ENCODE data around the gene NEURL1B.

Gene NEURL1B

GRCh38 chr5:172699423-172699822 is 58.4 kb downstream of the NEURL1B start:
- H3K27ac ChIP-seq (ENCODE audit: low read depth, low read length), result no peak overlapping the region
- peaks cover 31% of the 10 kb centered on the region for H3K4me1 ChIP-seq (ENCODE audit: control insufficient read depth, insufficient read depth, low read length)

GRCh38 chr5:172699999-172700364 is 58.9 kb downstream of the NEURL1B start:
- Histone ChIP-seq H3K4me3 (ENCODE audit: low read depth, low read length) (peak overlapping the region; percentile 54), H3K27ac (ENCODE audit: low read depth, low read length) (no peak overlapping the region), H3K36me3 (ENCODE audit: control insufficient read depth, insufficient read depth, low read length) (no peaks in the 10 kb centered on the region), H3K4me1 (ENCODE audit: control insufficient read depth, insufficient read depth, low read length) (peaks cover 31% of the 10 kb centered on the region), H3K27me3 (ENCODE audit: control insufficient read depth, insufficient read depth, low read length) (peaks cover 29% of the 10 kb centered on the region), H3K9me3 (ENCODE audit: control insufficient read depth, insufficient read depth, low read depth, low read length) (no peaks in the 10 kb centered on the region), H3K9ac (ENCODE audit: low read length) (no peak overlapping the region)

More at GRCh38 chr5:172699423-172699822, 58.4 kb downstream of the NEURL1B start:
- H3K9me3 ChIP-seq (ENCODE audit: control insufficient read depth, insufficient read depth, low read depth, low read length), result no peaks in the 10 kb centered on the region
- no peak overlapping the region for H3K4me3 ChIP-seq (ENCODE audit: low read depth, low read length)
- H3K27me3 ChIP-seq (ENCODE audit: control insufficient read depth, insufficient read depth, low read length), result peaks cover 26% of the 10 kb centered on the region
- H3K9ac ChIP-seq (ENCODE audit: low read length), result no peak overlapping the region
- no peaks in the 10 kb centered on the region for H3K36me3 ChIP-seq (ENCODE audit: control insufficient read depth, insufficient read depth, low read length)

- H3K9me3 ChIP-seq (ENCODE audit: control insufficient read depth, insufficient read depth, low read depth, low read length), result no peaks in the 10 kb centered on the region
- H3K4me1 ChIP-seq (ENCODE audit: control insufficient read depth, insufficient read depth, low read length), result peaks cover 31% of the 10 kb centered on the region
- H3K36me3 ChIP-seq (ENCODE audit: control insufficient read depth, insufficient read depth, low read length), result no peaks in the 10 kb centered on the region
- H3K27me3 ChIP-seq (ENCODE audit: control insufficient read depth, insufficient read depth, low read length), result peaks cover 29% of the 10 kb centered on the region
- no peak overlapping the region for H3K27ac ChIP-seq (ENCODE audit: low read depth, low read length)
- peak overlapping the region; percentile 54 for H3K4me3 ChIP-seq (ENCODE audit: low read depth, low read length)
- peak overlapping the region; percentile 11 for H3K9ac ChIP-seq (ENCODE audit: low read length)
Observed at GRCh38 chr5:172700365-172701290, 59.6 kb downstream of the NEURL1B start.

GRCh38 chr5:172701291-172701656 is 60.2 kb downstream of the NEURL1B start:
- H3K27me3 ChIP-seq (ENCODE audit: control insufficient read depth, insufficient read depth, low read length), result peaks cover 29% of the 10 kb centered on the region
- H3K4me1 ChIP-seq (ENCODE audit: control insufficient read depth, insufficient read depth, low read length), result peaks cover 31% of the 10 kb centered on the region
- H3K9me3 ChIP-seq (ENCODE audit: control insufficient read depth, insufficient read depth, low read depth, low read length), result no peaks in the 10 kb centered on the region
- no peaks in the 10 kb centered on the region for H3K36me3 ChIP-seq (ENCODE audit: control insufficient read depth, insufficient read depth, low read length)
- no peak overlapping the region for H3K9ac ChIP-seq (ENCODE audit: low read length)
- no peak overlapping the region for H3K27ac ChIP-seq (ENCODE audit: low read depth, low read length)
- peak overlapping the region; percentile 19; the same call in 1 of the 2 replicates for H3K4me3 ChIP-seq (ENCODE audit: low read depth, low read length)

- Histone ChIP-seq H3K4me3 (ENCODE audit: low read depth, low read length) (no peak overlapping the region), H3K9me3 (ENCODE audit: control insufficient read depth, insufficient read depth, low read depth, low read length) (no peaks in the 10 kb centered on the region), H3K27me3 (ENCODE audit: control insufficient read depth, insufficient read depth, low read length) (peaks cover 18% of the 10 kb centered on the region; the same call in 1 of the 2 replicates), H3K36me3 (ENCODE audit: control insufficient read depth, insufficient read depth, low read length) (no peaks in the 10 kb centered on the region), H3K9ac (ENCODE audit: low read length) (no peak overlapping the region), H3K27ac (ENCODE audit: low read depth, low read length) (no peak overlapping the region), H3K4me1 (ENCODE audit: control insufficient read depth, insufficient read depth, low read length) (peaks cover 28% of the 10 kb centered on the region)
Observed at GRCh38 chr5:172703952-172704351, 62.9 kb downstream of the NEURL1B start.

- Histone ChIP-seq H3K4me1 (ENCODE audit: control insufficient read depth, insufficient read depth, low read length) (peaks cover 19% of the 10 kb centered on the region), H3K9ac (ENCODE audit: low read length) (no peak overlapping the region), H3K36me3 (ENCODE audit: control insufficient read depth, insufficient read depth, low read length) (no peaks in the 10 kb centered on the region), H3K9me3 (ENCODE audit: control insufficient read depth, insufficient read depth, low read depth, low read length) (no peaks in the 10 kb centered on the region), H3K27me3 (ENCODE audit: control insufficient read depth, insufficient read depth, low read length) (peaks cover 18% of the 10 kb centered on the region; the same call in 1 of the 2 replicates), H3K4me3 (ENCODE audit: low read depth, low read length) (no peak overlapping the region), H3K27ac (ENCODE audit: low read depth, low read length) (no peak overlapping the region)
Observed at GRCh38 chr5:172705576-172706084, 64.6 kb downstream of the NEURL1B start.

GRCh38 chr5:172706796-172707195 is 65.7 kb downstream of the NEURL1B start:
- H3K9me3 ChIP-seq (ENCODE audit: control insufficient read depth, insufficient read depth, low read depth, low read length), result no peaks in the 10 kb centered on the region
- H3K9ac ChIP-seq (ENCODE audit: low read length), result no peak overlapping the region
- H3K36me3 ChIP-seq (ENCODE audit: control insufficient read depth, insufficient read depth, low read length), result no peaks in the 10 kb centered on the region
- H3K27me3 ChIP-seq (ENCODE audit: control insufficient read depth, insufficient read depth, low read length), result peaks cover 8% of the 10 kb centered on the region; the same call in 1 of the 2 replicates
- H3K4me3 ChIP-seq (ENCODE audit: low read depth, low read length), result no peak overlapping the region
- H3K27ac ChIP-seq (ENCODE audit: low read depth, low read length), result no peak overlapping the region
- H3K4me1 ChIP-seq (ENCODE audit: control insufficient read depth, insufficient read depth, low read length), result peaks cover 8% of the 10 kb centered on the region

GRCh38 chr5:172707285-172708182 is 66.5 kb downstream of the NEURL1B start:
- no peak overlapping the region for H3K4me3 ChIP-seq (ENCODE audit: low read depth, low read length)
- no peaks in the 10 kb centered on the region for H3K9me3 ChIP-seq (ENCODE audit: control insufficient read depth, insufficient read depth, low read depth, low read length)
- peaks cover 6% of the 10 kb centered on the region; the same call in 1 of the 2 replicates for H3K27me3 ChIP-seq (ENCODE audit: control insufficient read depth, insufficient read depth, low read length)
- H3K27ac ChIP-seq (ENCODE audit: low read depth, low read length), result no peak overlapping the region
- H3K4me1 ChIP-seq (ENCODE audit: control insufficient read depth, insufficient read depth, low read length), result peaks cover 6% of the 10 kb centered on the region; the same call in 1 of the 2 replicates
- no peak overlapping the region for H3K9ac ChIP-seq (ENCODE audit: low read length)
- H3K36me3 ChIP-seq (ENCODE audit: control insufficient read depth, insufficient read depth, low read length), result no peaks in the 10 kb centered on the region

GRCh38 chr5:172708183-172708505 is 67.1 kb downstream of the NEURL1B start:
- H3K27me3 ChIP-seq (ENCODE audit: control insufficient read depth, insufficient read depth, low read length), result peaks cover 6% of the 10 kb centered on the region; the same call in 1 of the 2 replicates
- H3K4me3 ChIP-seq (ENCODE audit: low read depth, low read length), result no peak overlapping the region
- no peak overlapping the region for H3K9ac ChIP-seq (ENCODE audit: low read length)
- no peaks in the 10 kb centered on the region for H3K36me3 ChIP-seq (ENCODE audit: control insufficient read depth, insufficient read depth, low read length)
- no peaks in the 10 kb centered on the region for H3K9me3 ChIP-seq (ENCODE audit: control insufficient read depth, insufficient read depth, low read depth, low read length)
- no peak overlapping the region for H3K27ac ChIP-seq (ENCODE audit: low read depth, low read length)
- H3K4me1 ChIP-seq (ENCODE audit: control insufficient read depth, insufficient read depth, low read length), result peaks cover 6% of the 10 kb centered on the region; the same call in 1 of the 2 replicates

GRCh38 chr5:172710676-172711075 is 69.6 kb downstream of the NEURL1B start:
- H3K27me3 ChIP-seq (ENCODE audit: control insufficient read depth, insufficient read depth, low read length), result no peaks in the 10 kb centered on the region; the same call in 1 of the 2 replicates
- H3K9ac ChIP-seq (ENCODE audit: low read length), result no peak overlapping the region
- H3K27ac ChIP-seq (ENCODE audit: low read depth, low read length), result no peak overlapping the region
- H3K4me3 ChIP-seq (ENCODE audit: low read depth, low read length), result no peak overlapping the region
- H3K4me1 ChIP-seq (ENCODE audit: control insufficient read depth, insufficient read depth, low read length), result peaks cover 12% of the 10 kb centered on the region; the same call in 1 of the 2 replicates
- H3K36me3 ChIP-seq (ENCODE audit: control insufficient read depth, insufficient read depth, low read length), result no peaks in the 10 kb centered on the region
- H3K9me3 ChIP-seq (ENCODE audit: control insufficient read depth, insufficient read depth, low read depth, low read length), result no peaks in the 10 kb centered on the region
